ENCODE data around the gene NR6A1.

Gene NR6A1

DNA sequence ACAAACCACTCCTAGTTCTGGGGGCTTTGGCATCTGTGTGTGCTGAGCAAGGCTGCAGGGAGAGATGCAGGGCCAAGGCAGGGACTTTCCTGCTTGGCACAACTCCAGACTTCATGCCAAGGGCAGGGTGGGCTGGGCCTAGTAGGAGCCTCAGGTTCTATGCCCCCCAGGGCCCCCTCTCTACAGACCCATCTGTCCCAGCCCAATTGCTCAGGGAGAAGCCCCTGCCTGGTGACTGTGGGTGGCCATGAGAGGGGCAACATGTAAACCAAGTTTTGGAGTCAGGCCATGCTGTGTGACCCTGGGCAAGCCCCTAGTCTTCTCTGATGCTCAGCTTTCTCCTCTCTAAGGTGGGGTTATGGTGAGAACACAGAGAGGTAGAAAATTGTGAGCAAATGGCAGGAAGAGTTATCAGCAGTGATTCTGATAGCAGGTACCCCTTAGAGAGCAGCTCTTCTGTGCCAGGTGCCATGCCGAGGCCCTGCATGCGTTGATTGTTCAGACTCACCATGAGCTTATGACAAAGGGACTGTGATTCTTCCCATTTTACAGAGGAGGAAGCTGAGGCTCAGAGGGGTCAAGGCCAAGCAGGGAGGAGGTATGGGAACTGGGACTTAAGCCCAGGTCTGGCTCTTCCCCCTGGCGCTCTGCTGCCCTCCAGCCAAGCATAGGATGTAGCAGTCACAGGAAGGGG lies 11.0 kb upstream of the NR6A1 start:
- H3K27ac ChIP-seq (ENCODE audit: low read depth, low read length): no peak overlapping the region

DNA sequence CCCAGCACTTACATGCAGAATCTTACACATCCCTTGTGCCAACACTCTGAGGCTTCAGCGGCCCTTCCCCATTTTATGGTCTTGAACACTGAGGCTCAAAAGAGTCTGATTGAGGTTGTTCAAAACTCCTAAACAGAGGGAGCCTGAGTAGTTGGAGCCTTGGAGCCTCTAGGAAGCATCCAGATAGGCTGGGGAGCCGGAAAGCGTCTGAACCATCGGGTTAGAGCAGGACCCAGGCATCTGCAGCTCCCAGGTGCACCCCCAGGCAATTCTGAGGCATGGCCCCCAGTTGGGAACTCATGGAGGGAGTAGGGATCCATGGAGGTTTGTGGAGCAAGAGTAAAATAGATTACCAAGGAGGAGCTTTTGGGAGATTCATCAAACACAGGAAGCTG lies 9.6 kb upstream of the NR6A1 start:
- no peak overlapping the region for H3K4me2 ChIP-seq (ENCODE audit: low read length)
- no CpG with 5 or more reads among the region's 4 CpGs for WGBS (ENCODE audit: extremely low coverage, insufficient coverage, low lambda C conversion rate)
- peaks cover 3% of the 10 kb centered on the region for H3K4me1 ChIP-seq (ENCODE audit: control insufficient read depth, low read depth, low read length)
- H3K4ac ChIP-seq (ENCODE audit: low read depth, low read length): no peak overlapping the region
- H3K56ac ChIP-seq (ENCODE audit: low read length): peak overlapping the region; percentile 2
- H2BK5ac ChIP-seq (ENCODE audit: low read length): no peak overlapping the region
- H3K27me3 ChIP-seq (ENCODE audit: insufficient read depth, low read length, poor library complexity): no peaks in the 10 kb centered on the region
- H4K5ac ChIP-seq (ENCODE audit: low read length): no peak overlapping the region
- no peaks in the 10 kb centered on the region for H3K36me3 ChIP-seq (ENCODE audit: control insufficient read depth, insufficient read depth, low read length)
- H3K4me3 ChIP-seq (ENCODE audit: low read length): no peak overlapping the region
- no peak overlapping the region for H3K9ac ChIP-seq (ENCODE audit: low read length)
- no peak overlapping the region for H2BK15ac ChIP-seq (replicated peaks; ENCODE audit: low read depth)
- no peak overlapping the region for H4K8ac ChIP-seq (ENCODE audit: low read depth, low read length)
- H3K27ac ChIP-seq (ENCODE audit: low read depth, low read length): no peak overlapping the region
- no peaks in the 10 kb centered on the region for H3K79me1 ChIP-seq (ENCODE audit: low read length)
- no peak overlapping the region for H3K18ac ChIP-seq (ENCODE audit: low read length)
- peak overlapping the region; percentile 9 for H2AK5ac ChIP-seq (ENCODE audit: low read length)
- no peaks in the 10 kb centered on the region for H3K79me2 ChIP-seq (ENCODE audit: control insufficient read depth, insufficient read depth, low read length)
- H2BK120ac ChIP-seq (ENCODE audit: low read depth, low read length): no peak overlapping the region
- no peak overlapping the region for H3K23ac ChIP-seq (ENCODE audit: low read length)
- DNase-seq: no peak

More for the DNA sequence above, 11.0 kb upstream of the NR6A1 start:
- H3K18ac ChIP-seq (ENCODE audit: low read length): no peak overlapping the region
- no peak overlapping the region for H3K4me2 ChIP-seq (ENCODE audit: low read length)
- no peak overlapping the region for H2AK5ac ChIP-seq (ENCODE audit: low read length)
- no peaks in the 10 kb centered on the region for H3K79me1 ChIP-seq (ENCODE audit: low read length)
- no peaks in the 10 kb centered on the region for H3K79me2 ChIP-seq (ENCODE audit: control insufficient read depth, insufficient read depth, low read length)
- no peak overlapping the region for H3K4me3 ChIP-seq (ENCODE audit: low read length)
- no peak overlapping the region for H2BK120ac ChIP-seq (ENCODE audit: low read depth, low read length)
- H3K4me1 ChIP-seq (ENCODE audit: control insufficient read depth, low read depth, low read length): peaks cover 3% of the 10 kb centered on the region
- H3K23ac ChIP-seq (ENCODE audit: low read length): no peak overlapping the region
- no peak overlapping the region for H4K8ac ChIP-seq (ENCODE audit: low read depth, low read length)
- no peak overlapping the region for H2BK5ac ChIP-seq (ENCODE audit: low read length)
- DNase-seq: no peak
- no CpG with 5 or more reads among the region's 3 CpGs for WGBS (ENCODE audit: extremely low coverage, insufficient coverage, low lambda C conversion rate)
- H4K5ac ChIP-seq (ENCODE audit: low read length): no peak overlapping the region
- no peak overlapping the region for H3K9ac ChIP-seq (ENCODE audit: low read length)
- peak overlapping the region; percentile 3 for H3K56ac ChIP-seq (ENCODE audit: low read length)
- no peaks in the 10 kb centered on the region for H3K36me3 ChIP-seq (ENCODE audit: control insufficient read depth, insufficient read depth, low read length)
- no peaks in the 10 kb centered on the region for H3K27me3 ChIP-seq (ENCODE audit: insufficient read depth, low read length, poor library complexity)
- H2BK15ac ChIP-seq (replicated peaks; ENCODE audit: low read depth): no peak overlapping the region
- H3K4ac ChIP-seq (ENCODE audit: low read depth, low read length): no peak overlapping the region

DNA sequence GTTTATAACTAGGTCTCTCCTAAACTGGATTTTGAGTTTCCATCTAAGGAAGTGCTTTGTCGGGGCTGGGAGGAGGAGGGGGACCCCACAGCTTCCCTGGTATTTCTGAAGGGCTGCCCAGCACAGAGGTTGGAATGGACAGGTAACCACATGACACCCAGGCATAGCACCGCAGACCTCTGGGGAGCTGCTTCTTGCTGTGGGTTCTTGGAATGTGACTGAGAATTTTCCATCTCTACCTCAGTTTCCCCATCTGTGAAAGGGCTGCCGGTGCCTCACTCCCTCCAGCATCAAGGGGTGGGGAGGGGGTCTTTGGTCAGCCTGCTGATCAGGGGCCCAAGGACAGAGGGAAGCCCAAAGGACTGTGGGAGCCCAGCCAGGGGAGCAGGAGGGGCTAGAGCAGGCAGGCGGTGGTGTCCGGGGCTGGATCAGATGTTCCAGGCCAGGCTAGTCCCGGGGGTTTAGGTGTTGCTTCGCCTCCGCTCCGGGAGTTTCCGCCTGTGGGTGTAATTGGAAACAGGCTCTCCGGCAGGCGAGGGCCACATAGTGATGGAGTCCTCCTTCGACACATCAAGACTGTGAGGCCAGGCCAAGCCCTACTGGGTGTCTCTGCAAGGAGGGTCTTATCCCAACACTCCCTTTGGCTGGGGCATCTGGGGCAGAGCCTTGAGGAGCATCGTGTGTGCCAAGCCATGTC lies 9.1 kb upstream of the NR6A1 start:
- Histone ChIP-seq H3K79me2 (ENCODE audit: control insufficient read depth, insufficient read depth, low read length) (no peaks in the 10 kb centered on the region), H3K27ac (ENCODE audit: low read depth, low read length) (peak overlapping the region; percentile 51), H3K27me3 (ENCODE audit: insufficient read depth, low read length, poor library complexity) (no peaks in the 10 kb centered on the region), H3K18ac (ENCODE audit: low read length) (peak overlapping the region; percentile 41), H2BK5ac (ENCODE audit: low read length) (no peak overlapping the region), H3K23ac (ENCODE audit: low read length) (peak overlapping the region; percentile 66), H2BK120ac (ENCODE audit: low read depth, low read length) (peak overlapping the region; percentile 14), H3K9ac (ENCODE audit: low read length) (no peak overlapping the region), H2BK15ac (replicated peaks; ENCODE audit: low read depth) (no peak overlapping the region), H4K8ac (ENCODE audit: low read depth, low read length) (no peak overlapping the region), H3K79me1 (ENCODE audit: low read length) (no peaks in the 10 kb centered on the region), H3K4me2 (ENCODE audit: low read length) (no peak overlapping the region), H2AK5ac (ENCODE audit: low read length) (peak overlapping the region; percentile 9), H4K5ac (ENCODE audit: low read length) (no peak overlapping the region), H3K4ac (ENCODE audit: low read depth, low read length) (peak overlapping the region; percentile 41), H3K4me3 (ENCODE audit: low read length) (no peak overlapping the region), H3K56ac (ENCODE audit: low read length) (peak overlapping the region; percentile 37), H3K4me1 (ENCODE audit: control insufficient read depth, low read depth, low read length) (peaks cover 3% of the 10 kb centered on the region), H3K36me3 (ENCODE audit: control insufficient read depth, insufficient read depth, low read length) (no peaks in the 10 kb centered on the region)
- WGBS (ENCODE audit: extremely low coverage, insufficient coverage, low lambda C conversion rate): no CpG with 5 or more reads among the region's 14 CpGs
- DNase-seq: no peak

DNA sequence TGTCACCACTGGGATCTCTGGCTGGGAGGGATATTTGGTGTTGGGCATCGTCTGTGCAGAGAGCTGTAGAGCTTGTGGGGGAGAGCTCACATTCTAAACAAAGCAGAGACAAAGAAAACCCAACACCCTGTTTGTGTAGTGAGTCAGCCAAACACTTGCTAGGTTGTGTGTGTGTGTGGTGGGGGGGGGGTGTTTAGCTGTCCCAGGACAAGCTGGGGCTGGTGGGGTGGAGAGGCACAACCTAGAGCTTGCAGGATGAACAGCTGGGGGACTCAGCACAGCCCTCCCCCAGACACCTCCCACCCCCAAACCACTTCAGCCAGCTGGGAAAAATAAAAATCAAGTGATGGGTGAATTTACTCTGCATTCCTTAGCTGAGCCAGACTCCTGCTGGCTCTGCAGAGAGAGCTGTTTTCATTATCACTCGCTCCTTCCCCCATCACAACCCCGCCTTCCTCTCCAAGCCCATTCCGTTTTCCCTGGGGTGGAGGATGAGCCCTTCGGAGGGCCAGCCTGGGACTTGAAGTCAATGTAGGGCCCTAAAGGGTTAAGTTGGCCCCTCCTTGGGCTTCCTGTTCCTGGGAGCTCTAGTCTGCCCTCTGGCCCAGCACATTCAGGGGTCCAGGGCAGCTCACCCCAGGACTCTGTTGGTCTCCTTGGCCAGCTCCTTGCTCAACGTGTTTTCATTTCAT lies 8.4 kb upstream of the NR6A1 start:
- WGBS (ENCODE audit: extremely low coverage, insufficient coverage, low lambda C conversion rate): no CpG with 5 or more reads among the region's 6 CpGs

DNA sequence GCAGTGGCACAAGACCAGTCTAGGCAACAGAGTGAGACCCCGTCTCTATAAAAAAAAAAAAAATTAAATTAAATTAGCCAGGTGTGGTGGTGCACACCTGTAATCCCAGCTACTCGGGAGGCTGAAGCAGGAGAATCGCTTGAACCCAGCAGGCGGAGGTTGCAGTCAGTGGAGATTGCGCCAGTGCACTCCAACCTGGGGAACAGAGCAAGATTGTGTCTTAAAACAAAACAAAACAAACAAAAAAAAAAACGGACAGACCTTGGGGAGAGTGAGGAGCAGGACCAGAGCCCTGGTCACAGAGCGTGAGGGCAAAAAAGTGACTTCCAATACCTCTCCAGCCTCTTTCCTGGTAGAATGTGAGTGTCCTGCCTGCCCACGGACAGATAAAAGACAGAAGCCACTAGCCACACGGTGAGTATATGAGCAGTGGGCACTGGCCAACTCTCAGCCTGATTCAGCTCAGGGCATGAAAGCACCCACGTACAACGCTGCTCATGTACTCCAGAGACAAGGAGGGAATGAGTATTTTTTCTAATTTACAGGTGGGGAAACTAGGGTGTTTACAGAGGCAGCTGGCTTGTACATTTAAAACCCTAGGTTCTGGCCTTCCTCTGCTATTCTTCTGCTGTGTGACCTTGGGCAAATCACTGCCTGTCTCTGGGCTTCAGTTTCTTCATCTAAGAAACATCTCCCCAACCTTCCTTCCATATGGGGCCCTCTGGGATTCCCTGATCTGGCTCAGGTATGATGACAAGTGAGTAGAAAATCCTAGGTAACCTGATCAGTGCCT lies 7.7 kb upstream of the NR6A1 start:
- peak overlapping the region; percentile 20 for H3K27ac ChIP-seq (ENCODE audit: low read depth, low read length)
- H3K18ac ChIP-seq (ENCODE audit: low read length): no peak overlapping the region
- H3K9ac ChIP-seq (ENCODE audit: low read length): no peak overlapping the region
- DNase-seq: no peak
- H4K8ac ChIP-seq (ENCODE audit: low read depth, low read length): no peak overlapping the region
- H2BK15ac ChIP-seq (replicated peaks; ENCODE audit: low read depth): peak overlapping the region; percentile 27
- H4K5ac ChIP-seq (ENCODE audit: low read length): no peak overlapping the region
- no peaks in the 10 kb centered on the region for H3K36me3 ChIP-seq (ENCODE audit: control insufficient read depth, insufficient read depth, low read length)
- H2BK120ac ChIP-seq (ENCODE audit: low read depth, low read length): no peak overlapping the region
- WGBS (ENCODE audit: extremely low coverage, insufficient coverage, low lambda C conversion rate): no CpG with 5 or more reads among the region's 11 CpGs
- H3K79me1 ChIP-seq (ENCODE audit: low read length): no peaks in the 10 kb centered on the region
- H2AK5ac ChIP-seq (ENCODE audit: low read length): peak overlapping the region; percentile 37
- peaks cover 3% of the 10 kb centered on the region for H3K4me1 ChIP-seq (ENCODE audit: control insufficient read depth, low read depth, low read length)
- H3K4ac ChIP-seq (ENCODE audit: low read depth, low read length): no peak overlapping the region
- peak overlapping the region; percentile 19 for H3K56ac ChIP-seq (ENCODE audit: low read length)
- no peaks in the 10 kb centered on the region for H3K27me3 ChIP-seq (ENCODE audit: insufficient read depth, low read length, poor library complexity)
- H3K4me2 ChIP-seq (ENCODE audit: low read length): no peak overlapping the region
- H3K79me2 ChIP-seq (ENCODE audit: control insufficient read depth, insufficient read depth, low read length): no peaks in the 10 kb centered on the region
- no peak overlapping the region for H3K23ac ChIP-seq (ENCODE audit: low read length)
- H3K4me3 ChIP-seq (ENCODE audit: low read length): no peak overlapping the region
- no peak overlapping the region for H2BK5ac ChIP-seq (ENCODE audit: low read length)

More for the DNA sequence above, 8.4 kb upstream of the NR6A1 start:
- peak; percentile 90 for DNase-seq
- Histone ChIP-seq H4K5ac (ENCODE audit: low read length) (no peak overlapping the region), H2AK5ac (ENCODE audit: low read length) (no peak overlapping the region), H3K4me1 (ENCODE audit: control insufficient read depth, low read depth, low read length) (peaks cover 3% of the 10 kb centered on the region), H3K36me3 (ENCODE audit: control insufficient read depth, insufficient read depth, low read length) (no peaks in the 10 kb centered on the region), H3K18ac (ENCODE audit: low read length) (peak overlapping the region; percentile 41), H3K9ac (ENCODE audit: low read length) (peak overlapping the region; percentile 8), H2BK5ac (ENCODE audit: low read length) (no peak overlapping the region), H3K23ac (ENCODE audit: low read length) (no peak overlapping the region), H3K27ac (ENCODE audit: low read depth, low read length) (peak overlapping the region; percentile 51), H3K56ac (ENCODE audit: low read length) (peak overlapping the region; percentile 72), H3K4me3 (ENCODE audit: low read length) (no peak overlapping the region), H2BK120ac (ENCODE audit: low read depth, low read length) (no peak overlapping the region), H3K79me2 (ENCODE audit: control insufficient read depth, insufficient read depth, low read length) (no peaks in the 10 kb centered on the region), H2BK15ac (replicated peaks; ENCODE audit: low read depth) (no peak overlapping the region), H4K8ac (ENCODE audit: low read depth, low read length) (no peak overlapping the region), H3K4me2 (ENCODE audit: low read length) (no peak overlapping the region), H3K4ac (ENCODE audit: low read depth, low read length) (peak overlapping the region; percentile 41), H3K79me1 (ENCODE audit: low read length) (no peaks in the 10 kb centered on the region), H3K27me3 (ENCODE audit: insufficient read depth, low read length, poor library complexity) (no peaks in the 10 kb centered on the region)

Measured in mesendoderm (in vitro differentiated cells).